ENCODE measurements around the gene NTPCR. TPM values are rescaled to one million over a fixed set of nuclear protein-coding genes. Genes with fewer than 3 reads are reported as not detected.

Gene NTPCR
- total RNA-seq, 1 experiment from 2014 or later, result 46.8 TPM

GRCh38 chr1:233019778-233020325 is 69.4 kb downstream of the NTPCR start:
- H3K4me1 ChIP-seq (ENCODE audit: control insufficient read depth, insufficient read depth, low read length), result no peaks in the 10 kb centered on the region
- no peaks in the 10 kb centered on the region for H3K36me3 ChIP-seq (ENCODE audit: control insufficient read depth, insufficient read depth, low read length)
- H3K9me3 ChIP-seq (ENCODE audit: control insufficient read depth, insufficient read depth, low read depth, low read length), result no peaks in the 10 kb centered on the region
- POLR2A ChIA-PET, result no interaction called here
- ATAC-seq (no peak), DNase-seq (ENCODE audit: low read depth, low spot score) (no peak)
- intact Hi-C loops (cut with micrococcal nuclease; ENCODE audit: unreplicated experiment), result loop anchor here (10.0 kb wide), 1 partner anchor 385 kb away; the partner anchor contains the start of gene SIPA1L2
- CTCF ChIA-PET, result no interaction called here
- no peak overlapping the region for H3K4me3 ChIP-seq (ENCODE audit: low read depth in 2 of 2, low read length in 2 of 2)
- no peaks in the 10 kb centered on the region for H3K27me3 ChIP-seq (ENCODE audit: control insufficient read depth, insufficient read depth, low read length)
- BruUV-seq (replicated peaks), result no TSS peak
- no peak for TF ChIP-seq REST (IDR thresholded peaks at IDR 0.05; ENCODE audit: insufficient read depth in 1 of 2, low read depth in 2 of 2, low read length in 1 of 2)
- no peak for TF ChIP-seq CTCF (IDR thresholded peaks at IDR 0.05)
- TF ChIP-seq TCF7L2 (IDR thresholded peaks at IDR 0.05; ENCODE audit: low read depth, low read length), result no peak
- no peak for TF ChIP-seq SIN3A (IDR thresholded peaks at IDR 0.05; ENCODE audit: borderline replicate concordance, insufficient read depth, low read depth, low read length)
- no peak for TF ChIP-seq POLR2AphosphoS5 (IDR thresholded peaks at IDR 0.05; ENCODE audit: low read depth, low read length)
- H3K27ac ChIP-seq (ENCODE audit: low read length), result no peak overlapping the region
- in situ Hi-C loops (cut with HindIII; ENCODE audit: low pct_unique_long_range_greater_than_20kb, low sequenced_read_pairs), result no loop called here

DNA sequence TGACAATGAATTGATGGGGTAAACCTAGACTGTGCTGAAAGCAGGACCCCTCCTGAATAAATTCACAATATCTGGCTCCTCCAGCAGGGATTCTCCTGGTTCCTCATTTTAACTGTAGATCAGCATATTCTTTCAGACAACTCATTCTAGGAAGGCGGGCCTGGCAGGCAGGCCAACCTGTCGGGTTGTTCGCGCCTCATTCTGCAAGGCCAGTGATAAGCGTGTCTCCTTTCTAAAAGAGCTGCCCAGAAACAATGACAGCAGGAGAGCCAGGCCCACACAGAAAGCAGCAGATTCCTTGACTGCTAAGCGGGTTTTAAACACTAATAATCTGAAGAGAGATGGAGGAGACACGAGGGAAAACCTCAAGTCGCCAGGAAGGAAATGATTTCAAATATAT is 70.0 kb downstream of the NTPCR start:
- DNase-seq (ENCODE audit: low read depth, low spot score), result no peak
- H3K27me3 ChIP-seq (ENCODE audit: control insufficient read depth, insufficient read depth, low read length), result no peaks in the 10 kb centered on the region
- TF ChIP-seq SIN3A (IDR thresholded peaks at IDR 0.05; ENCODE audit: borderline replicate concordance, insufficient read depth, low read depth, low read length) (no peak), REST (IDR thresholded peaks at IDR 0.05; ENCODE audit: insufficient read depth in 1 of 2, low read depth in 2 of 2, low read length in 1 of 2) (no peak), CTCF (IDR thresholded peaks at IDR 0.05) (no peak), POLR2AphosphoS5 (IDR thresholded peaks at IDR 0.05; ENCODE audit: low read depth, low read length) (no peak), TCF7L2 (IDR thresholded peaks at IDR 0.05; ENCODE audit: low read depth, low read length) (no peak)
- no peaks in the 10 kb centered on the region for H3K36me3 ChIP-seq (ENCODE audit: control insufficient read depth, insufficient read depth, low read length)
- no TSS peak for BruUV-seq (replicated peaks)
- H3K27ac ChIP-seq (ENCODE audit: low read length), result no peak overlapping the region
- CTCF ChIA-PET, result no interaction called here
- H3K4me3 ChIP-seq (ENCODE audit: low read depth in 2 of 2, low read length in 2 of 2), result no peak overlapping the region
- no peak for ATAC-seq
- in situ Hi-C loops (cut with HindIII; ENCODE audit: low pct_unique_long_range_greater_than_20kb, low sequenced_read_pairs) (no loop called here), intact Hi-C loops (cut with micrococcal nuclease; ENCODE audit: unreplicated experiment) (loop anchor here (10.0 kb wide), 1 partner anchor 386 kb away; the partner anchor contains the start of gene SIPA1L2)
- POLR2A ChIA-PET, result no interaction called here
- H3K4me1 ChIP-seq (ENCODE audit: control insufficient read depth, insufficient read depth, low read length), result no peaks in the 10 kb centered on the region
- no peaks in the 10 kb centered on the region for H3K9me3 ChIP-seq (ENCODE audit: control insufficient read depth, insufficient read depth, low read depth, low read length)

Data from Panc1 (cell line).